Ovary (tissue), 9 donors: ENCODE data around the gene AP2S1. TPM values are rescaled to one million over a fixed set of nuclear protein-coding genes. Genes with fewer than 3 reads are reported as not detected.

Experiments used
- DNase-seq, 5 donors: peaks; one replicate each; pipeline ENCODE4 v3.0.0-alpha.2; 2019 to 2020
- H3K27ac ChIP-seq, 2 donors: fragments of 200-600 bp; one replicate each; pipeline versions ENCODE4 v1.5.1 to v1.8.0; 2019 to 2022
- H3K27me3 ChIP-seq: fragments of 200-600 bp; one replicate; pipeline ENCODE4 v1.8.0; 2022
- H3K36me3 ChIP-seq: fragments of 200-600 bp; sonication (generic); one replicate; pipeline ENCODE4 v1.5.1; 2019
- H3K4me1 ChIP-seq: one replicate; pipeline ENCODE4 v1.8.1; 2013; ENCODE audit warnings: mild to moderate bottlenecking, moderate library complexity; ENCODE audit not compliant: insufficient read depth
- H3K4me3 ChIP-seq: fragments of 200-600 bp; sonication (generic); one replicate; pipeline ENCODE4 v1.5.1; 2017
- H3K9me3 ChIP-seq, 2 donors: fragments of 200-600 bp in 1 of 2; sonication (generic) in 1 of 2; one replicate each; pipeline versions ENCODE4 v1.5.1 to v1.8.1; 2013 to 2019; ENCODE audit warnings: mild to moderate bottlenecking in 1 of 2, moderate library complexity in 1 of 2
- EP300 ChIP-seq: sonication (generic); formaldehyde crosslinking; IDR thresholded peaks from one replicate; pipeline ENCODE4 v1.6.1; 2017; ENCODE audit warnings: antibody characterized with exemption
- POLR2A ChIP-seq: fragments of 450-650 bp; IDR thresholded peaks from one replicate; pipeline ENCODE4 v1.6.1; 2017; ENCODE audit warnings: antibody characterized with exemption, mild to moderate bottlenecking, moderate library complexity
- WGBS, 3 donors: extraction: QIAGEN DNeasy Blood & Tissue Kit in 1 of 3; methylation state at CpG; one replicate each; pipeline versions ENCODE4 v1.1.5 to v1.1.7; 2013 to 2017; 5-methylcytosine and 5-hydroxymethylcytosine counted together
- intact Hi-C, 4 donors: fragments of 100-400 bp; cut with DNase I; formaldehyde crosslinking; loops; one replicate each; pipeline versions ENCODE4 v1.11.0 to v1.15.1; 2022 to 2023
- polyA plus RNA-seq, 2 donors: library from polyadenylated mRNA; stranded (reverse); fragments of 200-250 nt in 1 of 2; fragments of 350-450 nt in 1 of 2; fragmentation: Illumina TruSeq in 1 of 2; extraction: RNeasy Lipid Tissue Mini Kit (QIAGEN cat#74804) in 1 of 2; gene quantifications; one replicate each; pipeline ENCODE4 v1.2.3, GENCODE V29; 2013 to 2014
- total RNA-seq, 7 donors: library from RNA; depleted of rRNA in 2 of 7; stranded (reverse); fragments of >200 nt in 2 of 7; fragmentation: NEBNext Ultra II Directional in 3 of 7; extraction: Animal tissue kit (Norgen Biotek cat#: 25700) in 3 of 7; gene quantifications; one replicate each; pipeline versions ENCODE4 v1.1.0 to v1.2.4, GENCODE V29; 2016 to 2023
- TF ChIP-seq, protein P1 (sequence below), 3 donors: fragments of 450-650 bp in 2 of 3; fragments of 200-600 bp in 1 of 3; IDR thresholded peaks; one replicate each; pipeline versions ENCODE4 v1.5.1 to v1.8.0; 2016 to 2022; ENCODE audit warnings: antibody characterized with exemption in 3 of 3, mild to moderate bottlenecking in 1 of 3
- donor health status: DM: no; HTN: no; CAD: no; lungs with moderate emphysema.
- donor health status: DM: no; HTN: no; CAD: no.
- donor health status: Bipolar disorder and iron deficiency.
- donor health status: DM: yes; HTN: yes; CAD: no.
- donor health status: DM: no; HTN: no; CAD: no.
- donor health status: DM: yes; HTN: yes; CAD: no.

AP2S1 gene
- total and polyA plus RNA-seq, 9 donors, result 39.9 to 86.3 (median 57.0) TPM

GRCh38 chr19:46860846-46861690 lies 10.4 kb upstream of the AP2S1 start, which contains the start of gene ARHGAP35:
TSS of gene ARHGAP35 (plus strand) at chr19:46860997. CDS start at chr19:46918676, 57,679 bp downstream.
- peak in 4 of 5 donors; percentile 41 to 81 (median 73) for DNase-seq
- Histone ChIP-seq H3K27me3 (no peaks in the 10 kb centered on the region), H3K4me3 (peak within 1 kb of the TSS; percentile 59), H3K36me3 (no peaks in the 10 kb centered on the region), H3K9me3 (no peaks in the 10 kb centered on the region), H3K4me1 (peaks cover 18% of the 10 kb centered on the region), H3K27ac (peak within 1 kb of the TSS; percentile 95 to 97)
- TF ChIP-seq, protein P1, sequence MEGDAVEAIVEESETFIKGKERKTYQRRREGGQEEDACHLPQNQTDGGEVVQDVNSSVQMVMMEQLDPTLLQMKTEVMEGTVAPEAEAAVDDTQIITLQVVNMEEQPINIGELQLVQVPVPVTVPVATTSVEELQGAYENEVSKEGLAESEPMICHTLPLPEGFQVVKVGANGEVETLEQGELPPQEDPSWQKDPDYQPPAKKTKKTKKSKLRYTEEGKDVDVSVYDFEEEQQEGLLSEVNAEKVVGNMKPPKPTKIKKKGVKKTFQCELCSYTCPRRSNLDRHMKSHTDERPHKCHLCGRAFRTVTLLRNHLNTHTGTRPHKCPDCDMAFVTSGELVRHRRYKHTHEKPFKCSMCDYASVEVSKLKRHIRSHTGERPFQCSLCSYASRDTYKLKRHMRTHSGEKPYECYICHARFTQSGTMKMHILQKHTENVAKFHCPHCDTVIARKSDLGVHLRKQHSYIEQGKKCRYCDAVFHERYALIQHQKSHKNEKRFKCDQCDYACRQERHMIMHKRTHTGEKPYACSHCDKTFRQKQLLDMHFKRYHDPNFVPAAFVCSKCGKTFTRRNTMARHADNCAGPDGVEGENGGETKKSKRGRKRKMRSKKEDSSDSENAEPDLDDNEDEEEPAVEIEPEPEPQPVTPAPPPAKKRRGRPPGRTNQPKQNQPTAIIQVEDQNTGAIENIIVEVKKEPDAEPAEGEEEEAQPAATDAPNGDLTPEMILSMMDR (IDR thresholded peaks at IDR 0.05), result peak in 1 of 3 donors; percentile 0
- TF ChIP-seq POLR2A (no peak), EP300 (no peak)
- WGBS, 3 donors, result 0 to 1% (median 0%) methylated on average over 12 to 79 of the region's 91 CpGs
- intact Hi-C loops, result loop anchor here in 3 of 4 donors (2.0 to 5.0 kb wide), 3 partner anchors 116 to 131 kb away; no protein-coding TSS in a partner anchor

- TF ChIP-seq POLR2A (peak; percentile 65), EP300 (no peak)
- TF ChIP-seq, protein P1 (IDR thresholded peaks at IDR 0.05), result peak in 2 of 3 donors; percentile 17 to 37
- H3K4me1 ChIP-seq, result peaks cover 17% of the 10 kb centered on the region
- peak overlapping the region; percentile 95 to 97 for H3K27ac ChIP-seq
- no peaks in the 10 kb centered on the region for H3K9me3 ChIP-seq
- intact Hi-C loops, result loop anchor here in 3 of 4 donors (2.0 to 5.0 kb wide), 3 partner anchors 117 to 132 kb away; no protein-coding TSS in a partner anchor
- 0 to 1% (median 0%) methylated on average over 58 to 89 of the region's 89 CpGs for WGBS, 3 donors
- peak overlapping the region; percentile 59 for H3K4me3 ChIP-seq
- DNase-seq, result peak; percentile 96 to 99 (median 97)
- no peaks in the 10 kb centered on the region for H3K36me3 ChIP-seq
- no peaks in the 10 kb centered on the region for H3K27me3 ChIP-seq
Observed at GRCh38 chr19:46860125-46860845, 9.6 kb upstream of the AP2S1 start.

- H3K27me3 ChIP-seq, result no peaks in the 10 kb centered on the region
- H3K27ac ChIP-seq, result peak overlapping the region in 1 of 2 donors; percentile 97
- H3K4me3 ChIP-seq, result peak overlapping the region; percentile 13
- no peak for TF ChIP-seq EP300
- TF ChIP-seq, protein P1 (IDR thresholded peaks at IDR 0.05), result no peak
- no peak for TF ChIP-seq POLR2A
- H3K9me3 ChIP-seq, result no peaks in the 10 kb centered on the region
- intact Hi-C loops, result loop anchor here (2.0 to 10.0 kb wide), 4 partner anchors 118 to 255 kb away; partner anchors contain the start of gene ZC3H4 (in 2 of the 4)
- H3K4me1 ChIP-seq, result peaks cover 14% of the 10 kb centered on the region
- 8 to 13% (median 9%) methylated on average over 18 of the region's 18 CpGs for WGBS, 3 donors
- DNase-seq, result peak; percentile 68 to 87 (median 77)
- no peaks in the 10 kb centered on the region for H3K36me3 ChIP-seq
Observed at GRCh38 chr19:46859637-46860124, 9.0 kb upstream of the AP2S1 start.
